IMR-90 (cell line): ENCODE measurements around the gene IPO13. TPM values are rescaled to one million over a fixed set of nuclear protein-coding genes. Genes with fewer than 3 reads are reported as not detected.

Source experiments
- ATAC-seq: fragments of 200-7000 bp; cut with Tn5 transposase; 2 replicates; pipeline ENCODE4 v1.9.1; 2020; ENCODE audit warnings: low read depth, mild to moderate bottlenecking, moderate library complexity
- BruUV-seq: library from RNA; stranded (reverse); fragments of 400-500 nt; replicated peaks from 2 replicates; lab custom pipeline; 2021; lab: Mats Ljungman, UMichigan
- CTCF ChIA-PET: fragments of 300-600 bp; formaldehyde crosslinking; extraction: SDS; loops from one replicate; lab custom pipeline; 2021; ENCODE audit warnings: antibody characterized with exemption; lab: Yijun Ruan, JAX
- POLR2A ChIA-PET: fragments of 300-600 bp; sonication (Branson Sonifier 250); formaldehyde crosslinking; loops from one replicate; lab custom pipeline; 2022; ENCODE audit warnings: antibody characterized with exemption; ENCODE audit not compliant: unreplicated experiment; lab: Charles Lee
- DNase-seq: peaks from one replicate; pipeline ENCODE4 v3.0.0; 2013
- H2AFZ ChIP-seq: replicated peaks from 2 replicates; pipeline ENCODE3; 2013; ENCODE audit warnings: low read length, mild to moderate bottlenecking; ENCODE audit not compliant: poor library complexity
- H2AK5ac ChIP-seq: 2 replicates; pipeline ENCODE4 v1.6.1; 2013; ENCODE audit warnings: low read depth, low read length, inconsistent platforms
- H2AK9ac ChIP-seq: replicated peaks from 2 replicates; pipeline ENCODE3; 2013; ENCODE audit warnings: mild to moderate bottlenecking, low read depth, low read length, moderate library complexity; ENCODE audit not compliant: poor library complexity
- H2BK120ac ChIP-seq: 2 replicates; pipeline ENCODE4 v1.6.1; 2013; ENCODE audit warnings: low read depth, low read length, inconsistent platforms
- H2BK15ac ChIP-seq: 3 replicates; pipeline ENCODE4 v1.6.1; 2013; ENCODE audit warnings: low read depth, low read length, inconsistent platforms
- H2BK20ac ChIP-seq: 2 replicates; pipeline ENCODE4 v1.6.1; 2013; ENCODE audit warnings: low read depth, mild to moderate bottlenecking, inconsistent platforms, low read length, moderate library complexity
- H2BK5ac ChIP-seq: 2 replicates; pipeline ENCODE4 v1.6.1; 2013; ENCODE audit warnings: mild to moderate bottlenecking, low read depth, low read length, inconsistent platforms; ENCODE audit not compliant: poor library complexity, severe bottlenecking
- H3K14ac ChIP-seq: replicated peaks from 2 replicates; pipeline ENCODE4 v1.6.1; 2013; ENCODE audit warnings: low read depth, low read length, inconsistent platforms
- H3K18ac ChIP-seq: 2 replicates; pipeline ENCODE4 v1.6.1; 2013; ENCODE audit warnings: low read depth, low read length, control low read depth
- H3K23ac ChIP-seq: 2 replicates; pipeline ENCODE4 v1.6.1; 2013; ENCODE audit warnings: low read depth, low read length, inconsistent platforms
- H3K27ac ChIP-seq: 2 replicates; pipeline ENCODE4 v1.5.1; 2013; ENCODE audit warnings: mild to moderate bottlenecking, control low read depth, low read length; ENCODE audit not compliant: insufficient read depth
- H3K27me3 ChIP-seq: 2 replicates; pipeline ENCODE4 v1.6.1; 2013; ENCODE audit warnings: low read length; ENCODE audit not compliant: control insufficient read depth, insufficient read depth
- H3K36me3 ChIP-seq: 2 replicates; pipeline ENCODE4 v1.6.1; 2013; ENCODE audit warnings: low read length, mixed read lengths; ENCODE audit not compliant: control insufficient read depth, insufficient read depth
- H3K4ac ChIP-seq: 2 replicates; pipeline ENCODE4 v1.6.1; 2013; ENCODE audit warnings: low read depth, low read length, inconsistent platforms
- H3K4me1 ChIP-seq: 2 replicates; pipeline ENCODE4 v1.6.1; 2013; ENCODE audit warnings: low read length, mixed read lengths; ENCODE audit not compliant: control insufficient read depth, insufficient read depth
- H3K4me2 ChIP-seq: 2 replicates; pipeline ENCODE4 v1.6.1; 2013; ENCODE audit warnings: low read depth, mild to moderate bottlenecking, control low read depth, low read length, moderate library complexity
- H3K4me3 ChIP-seq: 2 replicates; pipeline ENCODE4 v1.5.1; 2013; ENCODE audit warnings: low read depth, mild to moderate bottlenecking, control low read depth, low read length, moderate library complexity; ENCODE audit not compliant: insufficient read depth
- H3K56ac ChIP-seq: 2 replicates; pipeline ENCODE4 v1.6.1; 2013; ENCODE audit warnings: low read length, inconsistent platforms; ENCODE audit not compliant: insufficient read depth; ENCODE audit errors: extremely low read depth
- H3K79me1 ChIP-seq, 2 experiments: 2 replicates each; pipeline ENCODE4 v1.6.1; 2013; ENCODE audit warnings: low read length in 2 of 2, inconsistent platforms in 1 of 2, low read depth in 1 of 2
- H3K9ac ChIP-seq: 2 replicates; pipeline ENCODE4 v1.6.1; 2013; ENCODE audit warnings: low read depth, low read length, control low read depth
- H3K9me1 ChIP-seq: 2 replicates; pipeline ENCODE4 v1.6.1; 2013; ENCODE audit warnings: low read length, inconsistent platforms; ENCODE audit not compliant: insufficient read depth
- H3K9me3 ChIP-seq: 2 replicates; pipeline ENCODE4 v1.6.1; 2013; ENCODE audit warnings: low read length; ENCODE audit not compliant: control insufficient read depth, insufficient read depth
- H4K20me1 ChIP-seq: 2 replicates; pipeline ENCODE4 v1.6.1; 2013; ENCODE audit warnings: low read length, inconsistent platforms; ENCODE audit not compliant: insufficient read depth
- H4K5ac ChIP-seq: 2 replicates; pipeline ENCODE4 v1.6.1; 2013; ENCODE audit warnings: mild to moderate bottlenecking, low read depth, low read length, control low read depth
- H4K8ac ChIP-seq, 2 experiments: 2 replicates each; pipeline ENCODE4 v1.6.1; 2013; ENCODE audit warnings: low read depth in 2 of 2, low read length in 2 of 2, control low read depth in 1 of 2, inconsistent platforms in 1 of 2
- H4K91ac ChIP-seq: 2 replicates; pipeline ENCODE4 v1.6.1; 2013; ENCODE audit warnings: low read depth, low read length, inconsistent platforms; ENCODE audit not compliant: insufficient read depth
- MAZ ChIP-seq: IDR thresholded peaks from 2 replicates; pipeline ENCODE4 v1.6.1; 2012; ENCODE audit warnings: low read depth, mild to moderate bottlenecking, low read length, improper control_type of control experiment, moderate library complexity, borderline replicate concordance
- POLR2A ChIP-seq: IDR thresholded peaks from 2 replicates; pipeline ENCODE4 v1.6.1; 2012; ENCODE audit warnings: mild to moderate bottlenecking, low read depth, low read length
- RAD21 ChIP-seq: IDR thresholded peaks from 2 replicates; pipeline ENCODE4 v1.6.1; 2012; ENCODE audit warnings: low read length, improper control_type of control experiment
- RCOR1 ChIP-seq: IDR thresholded peaks from 2 replicates; pipeline ENCODE4 v1.6.1; 2012; ENCODE audit warnings: mild to moderate bottlenecking, low read length, improper control_type of control experiment; ENCODE audit not compliant: insufficient replicate concordance
- SMC3 ChIP-seq: fragments of 150-350 bp; IDR thresholded peaks from 2 replicates; pipeline ENCODE4 v1.6.1; 2016; ENCODE audit warnings: low read depth, mild to moderate bottlenecking, antibody characterized with exemption, low read length, moderate library complexity
- WGBS, 2 experiments: methylation state at CpG; one replicate each; pipeline versions ENCODE4 v1.1.5 to v1.1.7; 2013; ENCODE audit warnings: missing lambda C conversion rate in 2 of 2; ENCODE audit not compliant: insufficient read length in 1 of 2; ENCODE audit errors: extremely low coverage in 2 of 2; 5-methylcytosine and 5-hydroxymethylcytosine counted together
- dilution Hi-C: fragments of 300-500 bp; cut with HindIII; formaldehyde crosslinking; loops from one replicate; pipeline ENCODE4 v1.14.3; 2018; ENCODE audit warnings: low sequenced_read_pairs; ENCODE audit not compliant: unreplicated experiment
- in situ Hi-C: fragments of 300-500 bp; cut with MboI; formaldehyde crosslinking; loops from 3 replicates; pipeline ENCODE4 v1.14.3; 2019; ENCODE audit warnings: low sequenced_read_pairs, inconsistent platforms, mixed read lengths
- intact Hi-C: fragments of 100-400 bp; cut with micrococcal nuclease; formaldehyde crosslinking; loops from 2 replicates; pipeline ENCODE4 v1.10.0; 2022
- polyA plus RNA-seq, 3 experiments: library from polyadenylated mRNA; depleted of rRNA; stranded (reverse); fragments of >200 nt; gene quantifications; 2 replicates each; pipeline ENCODE4 v1.2.3, GENCODE V29; 2012; ENCODE audit warnings: low replicate concordance in 1 of 3
- total RNA-seq: library from RNA; depleted of rRNA; stranded (reverse); fragments of >200 nt; gene quantifications from 2 replicates; pipeline ENCODE4 v1.2.3, GENCODE V29; 2012

IPO13 gene
- total and polyA plus RNA-seq, 2 of the 4 experiments (the other 2 are of a cell fraction): 15.2 to 18.7 TPM

GRCh38 chr1:44002165-44002564, 55.4 kb downstream of the IPO13 start:
- Histone ChIP-seq H3K4me1 (no peaks in the 10 kb centered on the region; the same call in 1 of the 2 replicates), H3K4ac (no peak overlapping the region), H4K91ac (no peak overlapping the region), H3K27ac (no peak overlapping the region), H3K18ac (no peak overlapping the region), H2BK20ac (no peak overlapping the region), H2BK15ac (no peak overlapping the region), H3K9me3 (no peaks in the 10 kb centered on the region), H3K14ac (no peak overlapping the region), H3K27me3 (no peaks in the 10 kb centered on the region), H2AFZ (no peak overlapping the region), H3K36me3 (peaks cover 24% of the 10 kb centered on the region; the same call in 1 of the 2 replicates), H4K8ac (no peak overlapping the region), H3K23ac (no peak overlapping the region), H2AK5ac (no peak overlapping the region), H3K56ac (no peak overlapping the region), H3K4me3 (no peak overlapping the region), H2BK5ac (no peak overlapping the region), H3K9me1 (no peaks in the 10 kb centered on the region), H3K79me1 (no peaks in the 10 kb centered on the region), H4K5ac (no peak overlapping the region), H3K9ac (no peak overlapping the region), H3K4me2 (no peak overlapping the region), H4K20me1 (no peaks in the 10 kb centered on the region), H2BK120ac (no peak overlapping the region), H2AK9ac (peak overlapping the region; percentile 57)
- ATAC-seq (no peak), DNase-seq (no peak)
- dilution Hi-C loops (no loop called here), intact Hi-C loops (loop anchor here (10.0 kb wide), 1 partner anchor 313 kb away; no protein-coding TSS in a partner anchor), in situ Hi-C loops (no loop called here)
- ChIA-PET POLR2A (no interaction called here), CTCF (no interaction called here)
- BruUV-seq: no TSS peak
- TF ChIP-seq RCOR1 (no peak), MAZ (no peak), SMC3 (no peak), RAD21 (no peak), POLR2A (no peak)
- 86% methylated on average over 3 of the region's 8 CpGs; no CpG with 5 or more reads in 1 of the 2 experiments for WGBS, 2 experiments
